ENCODE results near the gene PRELID1.

PRELID1 gene

DNA sequence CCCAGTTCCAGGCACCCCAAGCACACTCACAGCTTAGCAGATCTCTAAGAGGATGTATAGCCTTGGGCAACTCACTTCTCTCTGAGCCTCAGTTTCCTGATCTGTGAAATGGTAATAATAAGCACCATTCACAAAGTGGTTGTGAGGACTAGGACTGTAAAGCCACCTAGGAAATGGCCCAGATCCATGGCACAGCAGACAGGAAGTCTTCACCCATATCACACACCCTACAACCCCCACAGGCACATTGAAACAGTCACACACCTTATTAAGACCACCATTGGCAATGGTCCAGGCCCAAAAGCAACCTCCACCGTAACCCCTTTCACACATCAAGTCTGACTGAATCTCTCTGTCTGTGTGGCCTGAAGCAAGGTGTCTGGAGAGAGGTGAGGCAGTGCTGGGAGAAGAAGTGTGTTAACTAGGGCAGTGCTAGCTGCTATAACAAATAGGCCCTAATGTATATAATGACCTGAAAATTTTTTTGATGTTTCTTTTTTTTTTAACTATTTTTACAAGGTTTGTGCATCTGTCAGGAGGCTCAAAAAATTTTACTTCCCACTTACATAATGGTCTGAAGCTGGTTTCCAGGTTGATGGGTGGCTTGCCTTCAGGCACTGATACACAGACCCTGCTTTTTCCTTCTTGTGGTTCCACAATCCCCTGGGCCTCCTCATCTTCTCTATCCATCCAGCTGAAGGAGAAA is 51.7 kb downstream of the PRELID1 start:
- H3K4me1 ChIP-seq (ENCODE audit: control insufficient read depth in 1 of 2, insufficient read depth in 1 of 2, low read depth in 1 of 2, low read length in 1 of 2): peaks cover 81 to 93% of the 10 kb centered on the region in 2 experiments
- no peaks in the 10 kb centered on the region for H3K27me3 ChIP-seq
- TF ChIP-seq, protein P1, sequence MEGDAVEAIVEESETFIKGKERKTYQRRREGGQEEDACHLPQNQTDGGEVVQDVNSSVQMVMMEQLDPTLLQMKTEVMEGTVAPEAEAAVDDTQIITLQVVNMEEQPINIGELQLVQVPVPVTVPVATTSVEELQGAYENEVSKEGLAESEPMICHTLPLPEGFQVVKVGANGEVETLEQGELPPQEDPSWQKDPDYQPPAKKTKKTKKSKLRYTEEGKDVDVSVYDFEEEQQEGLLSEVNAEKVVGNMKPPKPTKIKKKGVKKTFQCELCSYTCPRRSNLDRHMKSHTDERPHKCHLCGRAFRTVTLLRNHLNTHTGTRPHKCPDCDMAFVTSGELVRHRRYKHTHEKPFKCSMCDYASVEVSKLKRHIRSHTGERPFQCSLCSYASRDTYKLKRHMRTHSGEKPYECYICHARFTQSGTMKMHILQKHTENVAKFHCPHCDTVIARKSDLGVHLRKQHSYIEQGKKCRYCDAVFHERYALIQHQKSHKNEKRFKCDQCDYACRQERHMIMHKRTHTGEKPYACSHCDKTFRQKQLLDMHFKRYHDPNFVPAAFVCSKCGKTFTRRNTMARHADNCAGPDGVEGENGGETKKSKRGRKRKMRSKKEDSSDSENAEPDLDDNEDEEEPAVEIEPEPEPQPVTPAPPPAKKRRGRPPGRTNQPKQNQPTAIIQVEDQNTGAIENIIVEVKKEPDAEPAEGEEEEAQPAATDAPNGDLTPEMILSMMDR (IDR thresholded peaks at IDR 0.05): no peak
- H3K27ac ChIP-seq: peak overlapping the region; percentile 93
- H3K9me3 ChIP-seq: no peaks in the 10 kb centered on the region
- H3K4me3 ChIP-seq (ENCODE audit: low read depth in 1 of 2, low read length in 1 of 2): peak overlapping the region in 1 of 2 experiments; percentile 82
- H3K36me3 ChIP-seq: peaks cover 5% of the 10 kb centered on the region

DNA sequence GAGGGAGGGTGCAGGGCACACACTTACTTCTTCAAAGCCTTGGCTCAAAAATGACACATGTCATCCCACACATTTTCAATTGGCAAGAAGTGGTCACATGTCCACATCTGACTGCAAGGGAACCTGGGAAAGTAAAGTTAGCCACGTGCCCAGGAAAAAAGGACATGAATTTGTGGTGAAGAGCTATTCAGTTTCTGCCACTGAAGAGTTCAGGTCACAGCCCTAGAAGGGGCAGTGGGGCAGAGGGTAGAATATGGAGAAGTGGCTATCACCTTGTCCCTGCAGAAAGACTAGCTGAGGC is 52.2 kb downstream of the PRELID1 start:
- no peaks in the 10 kb centered on the region for H3K9me3 ChIP-seq
- H3K4me1 ChIP-seq (ENCODE audit: control insufficient read depth in 1 of 2, insufficient read depth in 1 of 2, low read depth in 1 of 2, low read length in 1 of 2): peaks cover 81 to 92% of the 10 kb centered on the region in 2 experiments
- peak overlapping the region in 1 of 2 experiments; percentile 82 for H3K4me3 ChIP-seq (ENCODE audit: low read depth in 1 of 2, low read length in 1 of 2)
- H3K27ac ChIP-seq: peak overlapping the region; percentile 93
- H3K36me3 ChIP-seq: peaks cover 5% of the 10 kb centered on the region
- TF ChIP-seq, protein P1 (IDR thresholded peaks at IDR 0.05): no peak
- no peaks in the 10 kb centered on the region for H3K27me3 ChIP-seq

Data from neutrophil (primary cell).